Activated CD4-positive, alpha-beta T cell treated with anti-CD3 and anti-CD28 coated beads for 24 hours (primary cell): ENCODE results near the gene SIRT4.
A peak's percentile ranks its signal among the peaks of the same experiment; 100 is the strongest.
"Not testable (repeated sequence)": the region's sequence is repeated elsewhere in the genome, so short reads cannot be mapped to it uniquely, and the experiment has no call there.

ENCODE experiments used
- DNase-seq, 2 donors: peaks; one replicate each; pipeline ENCODE4 v3.0.0-alpha.2; 2020; ENCODE audit warnings: low read depth in 2 of 2

The SIRT4 gene

GRCh38 chr12:120301962-120302815 is at the start of gene SIRT4:
SIRT4 (plus strand) TSS chr12:120302321; CDS start chr12:120303562, 1,241 bp downstream.
- DNase-seq, result peak; percentile 85 to 86

- not testable (repeated sequence) for DNase-seq
Measured at GRCh38 chr12:120253313-120253712, 48.8 kb upstream of the SIRT4 start.

- no peak for DNase-seq
Measured at GRCh38 chr12:120254809-120255208, 47.3 kb upstream of the SIRT4 start.

- DNase-seq, result no peak
Measured at GRCh38 chr12:120257041-120257821, 44.9 kb upstream of the SIRT4 start.

- DNase-seq, result no peak
Measured at GRCh38 chr12:120258323-120258896, 43.7 kb upstream of the SIRT4 start.

DNA sequence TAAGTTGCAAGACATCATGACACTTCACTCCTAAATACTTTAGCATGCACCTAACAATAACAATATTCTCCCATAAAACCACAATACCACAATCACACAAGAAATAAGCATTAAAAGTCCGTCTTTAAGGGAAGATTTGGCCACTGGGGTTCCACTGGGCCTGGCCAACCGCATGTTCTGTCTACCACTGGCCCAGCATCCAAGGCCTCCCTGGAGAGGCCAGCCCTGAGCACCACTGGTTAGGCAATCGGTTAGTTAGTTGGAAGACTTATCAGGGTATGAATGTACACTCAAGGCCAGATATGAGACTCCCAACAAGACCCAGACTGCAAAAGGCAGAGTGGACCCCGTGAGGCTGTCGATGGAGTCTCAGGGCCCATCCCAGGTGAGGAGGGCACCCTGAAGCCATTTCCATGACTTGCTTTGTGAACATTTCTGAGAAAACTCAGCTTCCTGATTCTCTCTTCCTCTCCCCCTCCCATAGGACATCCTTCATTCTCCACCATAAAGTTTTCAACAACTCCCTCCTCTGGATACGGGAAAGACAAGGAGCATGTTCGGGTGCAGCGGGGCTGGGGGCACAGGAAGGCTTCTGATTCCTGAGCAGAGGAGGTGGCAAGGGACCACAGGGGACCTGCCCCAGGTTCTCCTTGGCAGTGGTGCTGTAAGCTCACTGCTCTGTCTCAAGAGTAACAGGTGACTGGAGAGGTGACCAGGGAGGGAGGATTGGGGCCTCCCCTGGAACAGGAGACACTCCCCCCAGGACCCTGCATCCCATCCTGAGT is 42.5 kb upstream of the SIRT4 start:
- no peak for DNase-seq

DNA sequence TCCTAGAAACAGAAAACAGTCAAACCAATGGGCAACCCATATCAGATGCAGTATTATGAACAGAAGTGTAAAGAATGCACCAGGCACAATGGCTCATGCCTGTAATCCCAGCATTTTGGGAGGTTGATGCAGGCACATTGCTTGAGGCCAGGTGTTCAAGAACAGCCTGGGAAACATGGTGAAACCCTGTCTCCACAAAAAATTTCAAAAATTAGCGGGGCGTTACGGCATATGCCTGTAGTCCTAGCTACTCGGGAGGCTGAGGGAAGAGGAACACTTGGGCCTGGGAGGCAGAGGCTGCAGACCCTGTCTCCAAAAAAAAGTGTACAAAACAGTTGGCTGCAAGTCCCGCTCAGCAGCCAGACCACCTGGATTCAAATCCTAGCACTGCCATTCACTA is 41.5 kb upstream of the SIRT4 start:
- no peak for DNase-seq

DNA sequence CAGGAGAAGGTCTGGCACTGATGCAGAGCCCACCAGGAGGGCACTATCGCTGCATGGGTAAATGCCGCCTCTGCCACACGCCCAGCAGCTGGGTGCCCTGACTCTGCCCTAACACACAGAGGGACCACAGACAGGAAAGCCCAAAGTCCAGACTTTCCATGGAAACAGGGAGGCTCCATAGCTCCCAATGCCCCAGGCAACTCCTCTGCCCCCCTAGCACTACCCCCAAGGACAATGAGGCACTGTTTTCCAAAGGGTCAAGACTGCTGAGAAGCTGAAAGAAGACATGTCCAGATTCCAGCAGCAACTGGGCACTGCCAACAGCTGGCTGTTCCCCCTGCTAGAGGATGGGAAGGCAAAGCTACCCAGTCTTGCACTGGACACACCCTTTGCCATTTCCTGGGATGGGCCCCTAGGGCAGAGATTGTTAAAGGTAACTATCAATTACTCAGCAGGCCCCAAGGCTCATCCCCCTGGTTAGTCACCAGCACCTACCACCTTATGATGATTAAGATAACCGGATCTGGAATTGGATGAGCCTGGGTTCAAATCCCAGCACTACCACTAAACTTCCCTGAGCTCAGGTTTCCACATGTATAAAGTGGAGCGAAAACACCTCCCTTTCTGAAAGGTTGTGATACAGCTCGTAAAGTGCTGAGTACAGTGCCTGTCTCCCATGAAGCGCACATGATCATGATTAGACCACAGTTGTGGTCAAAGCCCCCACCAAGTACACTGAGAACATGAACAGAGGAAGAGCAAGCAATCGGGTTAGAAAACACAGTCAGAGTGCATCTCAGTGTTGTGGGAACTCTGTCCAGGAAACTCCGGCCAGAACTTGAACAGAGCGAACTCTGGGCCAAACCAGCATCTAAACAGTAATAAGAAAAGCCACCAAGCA is 39.9 kb upstream of the SIRT4 start:
- DNase-seq, result no peak

DNA sequence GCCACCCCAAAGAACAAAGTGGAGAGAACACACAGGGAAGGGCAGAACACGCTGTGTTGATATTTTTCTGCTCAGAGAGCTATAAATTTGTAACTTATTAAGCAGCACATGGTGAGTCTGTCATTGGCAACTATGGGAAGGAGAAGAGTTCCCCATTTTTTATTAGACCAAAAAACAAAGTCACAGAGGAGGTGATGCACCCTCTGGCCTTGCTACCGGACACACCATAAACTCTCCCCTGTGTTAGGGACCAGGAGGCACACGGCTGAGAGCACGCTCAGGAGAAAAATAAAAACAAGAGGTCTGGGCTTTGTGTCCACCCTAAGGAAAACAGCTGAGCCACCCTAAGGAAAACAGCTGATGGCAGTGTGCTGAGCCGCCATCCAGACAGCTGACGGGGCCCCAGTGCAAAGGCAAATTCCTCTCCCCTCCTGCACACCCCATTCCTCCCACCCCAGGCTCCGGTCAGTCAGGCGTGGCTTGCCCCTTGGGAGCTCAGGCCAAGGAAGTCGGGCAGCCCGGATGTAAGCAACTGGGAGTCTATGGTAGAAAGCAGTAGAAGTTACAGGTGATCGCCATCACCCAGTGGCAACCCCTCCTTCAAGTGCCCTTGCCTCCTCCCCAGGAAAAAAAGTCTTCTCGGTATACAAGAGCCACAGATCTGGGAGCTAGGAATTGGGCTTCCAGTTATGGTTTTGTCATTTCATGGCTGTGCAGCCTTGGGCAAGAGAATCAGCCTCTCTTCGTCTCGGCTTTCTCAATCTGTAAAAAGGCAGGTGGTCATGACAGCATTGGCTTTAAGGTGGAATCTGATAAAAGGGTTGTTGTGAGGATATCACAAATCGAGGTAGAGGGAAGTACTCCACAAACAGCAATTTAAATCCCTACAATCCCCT is 39.0 kb upstream of the SIRT4 start:
- DNase-seq, result no peak

DNA sequence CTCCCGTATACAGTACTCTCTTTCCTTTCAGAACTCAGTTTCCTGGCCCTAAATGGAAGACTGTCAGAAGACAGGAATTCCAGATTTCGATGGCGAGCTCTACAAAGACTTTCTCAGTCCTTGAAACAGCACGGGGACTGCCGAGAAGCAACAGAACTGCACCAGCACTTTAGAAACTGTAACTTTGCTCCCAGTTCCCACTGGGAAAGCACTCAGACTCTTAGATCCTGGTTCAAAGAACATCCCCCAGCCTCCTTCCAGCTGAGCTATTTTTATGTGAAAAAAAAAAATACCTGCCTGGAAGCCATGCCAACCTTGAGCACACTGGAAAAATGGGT is 38.4 kb upstream of the SIRT4 start:
- DNase-seq, result no peak

GRCh38 chr12:120264086-120264903 is 37.8 kb upstream of the SIRT4 start:
- no peak for DNase-seq

DNA sequence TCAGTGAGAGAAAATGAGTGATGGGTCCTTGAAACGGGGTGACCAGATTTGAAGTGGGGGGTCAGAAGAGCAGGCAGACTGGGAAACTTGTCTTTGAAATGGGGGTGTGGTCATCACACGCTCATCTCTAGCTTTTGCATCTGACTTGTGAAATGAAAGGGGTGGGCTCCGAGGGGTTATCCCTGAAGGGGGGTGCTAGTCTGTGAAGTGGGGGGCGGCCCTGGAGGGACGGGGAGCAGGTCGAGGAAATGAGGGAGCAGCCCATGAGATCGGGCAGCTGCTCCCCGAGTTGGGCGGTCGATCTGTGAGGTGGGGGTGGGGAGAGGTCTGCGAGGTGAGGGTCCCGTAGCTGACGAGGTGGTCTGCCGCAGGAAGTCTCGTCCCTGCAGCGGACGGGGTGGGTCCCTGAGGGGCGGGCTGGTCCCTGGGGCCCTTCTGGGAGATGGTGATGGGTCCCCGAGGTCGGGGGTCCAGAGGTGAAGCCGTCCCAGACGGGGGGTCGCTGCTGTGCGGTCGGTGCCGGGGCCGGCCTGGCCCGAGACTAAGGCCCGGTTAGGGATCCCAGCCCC is 37.1 kb upstream of the SIRT4 start:
- DNase-seq, result no peak

- DNase-seq, result peak; percentile 90
Measured at GRCh38 chr12:120265473-120266179, 36.5 kb upstream of the SIRT4 start, which contains the start of gene PXN. PXN (minus strand) TSS chr12:120265730; CDS start chr12:120265629, 101 bp downstream.

DNA sequence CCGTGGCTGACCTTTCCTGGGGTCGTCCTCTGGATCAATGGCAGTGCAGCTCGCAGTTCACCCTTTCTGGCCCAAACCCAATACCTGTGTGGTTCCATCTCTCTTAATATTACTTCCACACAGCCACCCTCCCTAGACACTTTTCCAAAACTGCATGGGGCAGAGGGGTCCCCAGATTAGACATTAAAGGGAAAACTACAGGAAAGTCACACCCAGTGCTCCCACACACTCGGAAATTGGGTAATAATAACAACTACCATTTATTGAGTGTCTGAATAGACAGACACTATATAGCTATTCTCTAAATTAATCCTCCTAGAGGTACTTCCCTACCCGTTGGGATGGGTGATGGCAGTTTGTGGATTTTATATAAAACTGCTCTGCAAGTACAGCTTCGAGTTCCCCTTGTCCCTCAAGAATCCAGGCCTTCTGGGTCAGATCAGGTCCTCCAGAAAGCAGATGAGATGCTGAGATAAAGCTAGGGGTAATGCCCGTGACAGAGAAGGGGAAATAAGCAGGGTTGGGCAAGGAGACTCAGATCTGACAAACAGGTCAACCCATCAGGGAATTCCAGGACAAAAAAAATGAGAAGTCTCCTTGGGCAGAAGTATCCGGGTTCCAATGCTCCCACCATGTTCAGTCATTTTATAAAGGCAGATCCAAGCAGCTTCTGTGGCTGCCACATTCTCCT is 35.8 kb upstream of the SIRT4 start:
- DNase-seq, result no peak

GRCh38 chr12:120267736-120268135 is 34.4 kb upstream of the SIRT4 start:
- DNase-seq, result no peak

DNA sequence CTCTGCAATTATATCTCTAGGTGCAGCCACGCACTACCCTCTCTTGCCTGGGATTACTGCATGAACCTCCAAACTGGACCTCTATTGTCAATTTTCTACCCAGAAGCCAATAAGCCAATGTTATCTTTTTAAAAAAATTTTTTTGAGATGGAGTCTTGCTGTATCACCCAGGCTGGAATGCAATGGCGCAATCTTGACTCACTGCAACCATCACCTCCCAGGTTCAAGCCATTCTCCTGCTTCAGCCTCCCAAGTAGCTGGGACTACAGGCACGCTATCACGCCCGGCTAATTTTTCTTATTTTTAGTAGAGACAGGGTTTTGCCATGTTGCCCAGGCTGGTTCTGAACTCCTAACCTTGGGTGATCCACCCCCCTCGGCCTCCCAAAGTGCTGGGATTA is 25.4 kb upstream of the SIRT4 start:
- DNase-seq, result no peak
